Esophagus squamous epithelium (tissue), 4 donors: ENCODE data around the gene ANKRD13C.

Source experiments
- CTCF ChIP-seq, 6 experiments: fragments of 450-650 bp in 4 of 6; fragments of 200-600 bp in 2 of 6; sonication (generic) in 2 of 6; IDR thresholded peaks; one replicate each; pipeline ENCODE4 v1.5.1; 2016 to 2019; ENCODE audit warnings: antibody characterized with exemption in 6 of 6, mild to moderate bottlenecking in 4 of 6, moderate library complexity in 4 of 6
- POLR2A ChIP-seq, 4 donors: fragments of 450-650 bp; IDR thresholded peaks; one replicate each; pipeline ENCODE4 v1.6.1; 2017; ENCODE audit warnings: antibody characterized with exemption in 4 of 4, mild to moderate bottlenecking in 4 of 4, moderate library complexity in 3 of 4

GRCh38 chr1:70382682-70383081 lies 28.2 kb upstream of the ANKRD13C start:
- TF ChIP-seq POLR2A (IDR thresholded peaks at IDR 0.05) (no peak), CTCF (IDR thresholded peaks at IDR 0.05) (no peak)
